ENCODE measurements around the gene GCSH.

- TF ChIP-seq CTCF (IDR thresholded peaks at IDR 0.05) (no peak), POLR2A (IDR thresholded peaks at IDR 0.05) (no peak)
Observed at GRCh38 chr16:81088836-81089235, 7.4 kb downstream of the GCSH start.

Data from tibial nerve (tissue), 3 donors.